GM18511 (cell line): ENCODE data around the gene IGFL1.
A peak's percentile ranks its signal among the peaks of the same experiment; 100 is the strongest.
"Not testable (repeated sequence)": the region's sequence is repeated elsewhere in the genome, so short reads cannot be mapped to it uniquely, and the experiment has no call there.

Source experiments
- ATAC-seq: cut with Tn5 transposase; IDR thresholded peaks from one replicate; pipeline ENCODE4 v1.9.1; 2021; ENCODE audit warnings: mild to moderate bottlenecking, moderate library complexity; ENCODE audit not compliant: unreplicated experiment

The IGFL1 gene

DNA sequence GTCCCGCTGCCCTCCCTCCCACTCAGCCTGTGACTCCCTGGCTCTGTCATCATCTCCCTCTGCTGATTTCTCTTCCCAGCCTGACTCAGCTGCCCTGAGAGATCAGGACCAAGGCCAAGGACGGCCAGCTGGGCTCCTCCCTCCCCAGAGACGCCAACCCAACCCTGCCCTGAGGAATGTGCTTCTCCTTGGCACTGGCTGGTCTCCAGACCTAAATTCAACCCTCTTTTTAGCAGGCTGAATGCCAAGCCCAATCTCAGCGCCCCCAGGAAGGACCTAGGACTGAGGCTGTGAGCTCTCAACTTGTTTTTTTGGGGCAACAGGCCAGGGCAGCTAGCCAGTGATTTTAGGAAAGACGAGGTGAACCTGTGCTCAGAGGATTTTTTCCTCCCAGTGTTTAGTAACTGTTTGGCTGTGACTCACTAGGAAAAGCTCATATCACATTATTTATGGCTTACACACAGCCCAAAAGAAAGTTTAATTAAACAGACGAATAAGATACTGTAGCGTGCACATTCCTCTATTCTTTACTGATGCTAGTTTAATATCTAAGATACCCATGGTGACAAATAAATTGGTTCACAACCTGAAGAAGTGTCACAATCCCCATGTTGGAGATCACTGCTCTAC is 7.4 kb upstream of the IGFL1 start:
- ATAC-seq, result no peak

DNA sequence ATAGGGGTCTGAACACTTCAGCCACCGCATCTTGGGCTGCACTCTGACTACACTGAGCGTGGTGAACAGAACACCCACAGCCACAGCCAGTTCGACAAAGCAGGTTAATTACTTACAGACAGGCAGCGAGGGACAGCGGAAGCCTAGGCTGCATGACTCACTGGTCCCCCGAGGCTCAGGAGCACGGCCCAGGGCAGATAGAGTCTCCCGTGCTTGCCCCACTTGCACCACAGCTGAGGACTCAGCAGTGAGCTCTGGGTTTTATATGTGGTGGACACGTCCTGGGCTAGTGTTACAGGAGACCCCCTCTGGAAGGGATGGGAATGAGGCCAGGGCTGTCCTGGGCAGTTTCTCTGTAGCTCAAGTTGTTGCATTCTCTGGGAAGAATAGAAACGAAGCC is 5.8 kb upstream of the IGFL1 start:
- not testable (repeated sequence) for ATAC-seq

DNA sequence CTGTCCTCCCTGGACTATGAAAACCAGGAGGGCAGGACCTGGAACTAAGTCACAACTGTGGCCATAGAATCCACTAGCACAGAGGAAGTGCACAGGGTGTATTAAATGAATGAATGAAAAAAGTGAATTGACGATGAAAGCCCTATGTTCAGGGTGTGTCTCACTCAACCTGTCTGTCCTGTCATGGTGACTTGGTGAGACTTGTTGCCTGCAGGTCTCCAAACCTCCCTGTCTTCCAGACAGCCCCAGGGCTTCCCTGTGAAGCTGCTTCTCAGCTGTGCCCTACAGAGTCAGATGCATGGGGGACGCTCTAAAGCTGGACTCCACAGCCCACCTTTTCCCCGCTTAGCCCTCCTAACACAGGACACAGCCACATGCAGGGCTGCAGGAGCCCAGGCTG is 4.8 kb upstream of the IGFL1 start:
- no peak for ATAC-seq

DNA sequence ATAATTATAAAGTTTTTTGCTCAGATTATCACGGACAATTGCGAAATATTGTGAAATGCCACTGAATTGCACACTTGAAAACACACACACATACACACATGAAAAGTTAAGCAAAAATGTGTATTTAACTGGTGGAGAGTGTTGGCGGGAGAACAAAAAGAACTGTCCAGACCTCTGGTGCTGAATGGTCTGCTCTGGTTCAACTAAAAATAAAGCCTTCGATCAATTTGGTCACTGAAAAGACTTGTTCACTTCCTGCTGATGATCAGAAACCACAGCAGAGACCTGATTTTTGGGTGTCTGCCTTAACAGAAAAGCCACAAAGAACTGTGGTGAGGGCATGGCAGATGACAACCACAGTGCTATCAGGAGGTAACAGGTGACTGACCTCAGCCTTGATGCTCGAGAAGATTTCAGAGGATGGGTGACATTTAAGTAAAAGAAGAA is 4.0 kb upstream of the IGFL1 start:
- no peak for ATAC-seq

DNA sequence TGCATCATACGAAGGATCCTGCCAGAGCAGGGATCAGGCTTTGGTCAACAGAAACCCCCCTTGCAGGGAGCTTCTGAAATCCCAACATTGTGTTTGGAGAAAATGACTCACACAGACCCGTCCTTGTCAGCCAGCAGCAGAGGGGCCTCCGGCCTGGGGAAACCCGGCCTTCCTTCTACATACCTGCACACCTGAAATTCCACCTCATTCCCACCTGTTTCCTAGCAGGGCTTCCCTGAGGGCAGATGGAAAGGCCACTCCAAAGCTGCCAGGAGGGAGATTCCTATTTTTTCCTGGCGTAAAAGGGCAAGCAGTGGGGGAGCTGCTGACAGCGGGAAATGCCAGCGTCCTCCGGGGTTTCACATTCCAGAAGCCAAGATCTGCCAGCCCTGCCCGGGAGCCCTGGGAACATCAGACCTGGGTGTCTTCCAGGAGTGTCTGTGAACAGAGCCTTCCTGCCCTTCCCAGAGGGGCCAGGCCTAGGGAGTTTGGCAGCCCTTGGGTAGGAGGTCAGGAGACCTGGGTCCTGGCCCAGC is 3.0 kb upstream of the IGFL1 start:
- ATAC-seq, result no peak

DNA sequence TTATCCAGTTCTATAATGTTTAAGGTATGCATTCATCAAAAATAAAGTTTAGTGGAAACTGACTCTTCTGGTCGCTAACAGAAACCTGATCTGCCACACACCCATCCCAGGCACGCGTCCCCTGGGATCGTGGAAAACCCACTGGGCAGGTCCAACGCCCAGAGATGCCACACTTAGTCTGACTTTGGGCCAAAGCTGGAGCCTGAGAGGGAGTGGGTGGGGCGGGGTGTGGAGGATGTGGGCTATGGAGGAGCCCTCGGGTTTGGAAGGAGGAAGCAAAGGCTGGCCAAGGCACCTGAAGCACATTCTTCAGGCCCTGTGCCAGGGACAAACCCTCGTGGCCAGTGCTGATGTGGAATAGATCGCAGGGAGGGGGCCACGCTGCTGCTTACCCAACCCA is 2.5 kb downstream of the IGFL1 start:
- no peak for ATAC-seq

DNA sequence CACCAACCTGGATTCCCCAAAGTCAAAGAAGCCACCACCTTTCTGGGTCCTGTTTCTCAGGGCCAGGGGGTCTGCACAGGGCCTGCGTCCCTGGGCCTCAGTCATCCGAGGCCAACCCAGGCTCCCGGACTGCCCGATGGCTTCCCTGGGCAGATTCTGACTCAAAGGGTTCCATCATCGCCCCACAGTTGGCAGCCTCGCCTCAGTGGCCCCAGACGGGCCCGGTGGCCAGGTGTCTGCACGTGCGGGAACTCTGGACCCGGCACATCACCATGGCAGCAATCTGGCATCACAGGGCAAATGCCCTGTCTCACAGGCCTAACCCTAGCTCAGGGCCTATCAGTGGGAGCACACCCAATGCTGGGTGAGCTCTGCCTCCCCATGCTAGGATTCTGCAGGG is 2.9 kb downstream of the IGFL1 start:
- no peak for ATAC-seq

DNA sequence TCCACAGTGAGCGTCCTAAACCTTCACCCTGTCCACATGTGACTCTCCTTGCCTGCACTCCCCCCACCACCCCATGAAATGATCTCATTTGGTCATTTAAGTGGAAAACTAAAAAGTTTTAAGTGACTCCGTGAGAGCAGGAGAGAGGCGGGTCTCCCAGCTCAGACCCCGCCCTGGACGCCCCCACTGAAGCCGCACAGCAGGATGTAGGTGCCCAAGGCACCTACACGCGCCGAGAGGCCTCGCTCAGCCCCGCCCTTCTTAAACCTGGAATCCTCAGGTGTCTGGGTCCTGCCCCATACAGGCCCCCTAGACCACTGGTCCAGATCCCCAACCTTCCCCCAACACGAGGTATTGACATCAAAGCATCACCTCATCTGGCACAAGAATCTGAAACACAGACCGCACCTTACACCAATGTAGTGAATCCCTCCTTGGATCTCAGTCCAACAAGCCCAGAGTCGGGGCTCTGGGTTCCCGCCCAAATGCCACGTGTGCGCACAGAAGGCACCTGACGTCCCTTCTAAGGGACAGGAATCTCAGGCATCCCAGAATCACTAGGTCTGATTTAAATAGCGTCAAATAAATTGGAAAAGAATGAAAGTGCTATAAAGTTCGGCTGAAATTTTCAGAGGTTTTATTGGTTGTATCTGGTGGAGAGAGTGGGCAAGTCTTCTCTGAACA is 3.5 kb downstream of the IGFL1 start:
- ATAC-seq, result no peak

DNA sequence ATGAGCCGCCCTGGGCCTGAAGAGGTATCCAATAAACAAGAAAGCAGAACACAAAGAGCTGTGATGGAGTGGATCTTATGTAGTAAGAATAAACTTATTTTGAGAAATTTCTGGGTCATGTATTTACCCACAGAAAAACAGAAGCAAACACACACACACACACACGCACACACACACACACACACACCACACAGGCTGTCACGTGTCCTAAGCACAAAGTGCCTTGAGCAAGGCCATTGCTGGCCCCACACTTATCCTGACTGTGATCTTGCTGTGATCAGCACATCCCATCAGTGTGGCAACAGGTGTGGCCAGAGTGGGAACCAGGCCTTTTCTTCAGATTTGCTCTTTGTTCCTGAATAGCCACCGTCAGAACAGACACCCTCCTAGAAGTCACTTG is 4.3 kb downstream of the IGFL1 start:
- not testable (repeated sequence) for ATAC-seq

DNA sequence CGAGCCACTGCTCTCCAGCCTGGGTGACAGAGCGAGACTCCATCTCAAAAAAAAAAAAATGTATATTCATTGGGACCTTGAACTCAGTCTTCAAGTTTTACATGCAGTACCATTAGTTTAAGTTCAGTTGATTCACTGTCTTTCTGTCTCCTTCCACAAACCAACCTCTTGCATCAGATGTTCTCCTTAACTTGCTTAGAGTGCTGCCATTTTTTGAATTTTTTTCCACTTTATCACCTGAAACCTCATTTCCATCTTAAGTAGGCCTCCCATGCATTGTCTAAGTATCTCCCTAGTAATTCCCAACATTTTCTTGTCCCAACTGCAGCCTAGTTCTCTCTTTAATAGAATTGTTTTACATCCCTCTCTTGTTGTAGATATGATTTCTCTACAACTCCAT is 8.6 kb downstream of the IGFL1 start:
- not testable (repeated sequence) for ATAC-seq

DNA sequence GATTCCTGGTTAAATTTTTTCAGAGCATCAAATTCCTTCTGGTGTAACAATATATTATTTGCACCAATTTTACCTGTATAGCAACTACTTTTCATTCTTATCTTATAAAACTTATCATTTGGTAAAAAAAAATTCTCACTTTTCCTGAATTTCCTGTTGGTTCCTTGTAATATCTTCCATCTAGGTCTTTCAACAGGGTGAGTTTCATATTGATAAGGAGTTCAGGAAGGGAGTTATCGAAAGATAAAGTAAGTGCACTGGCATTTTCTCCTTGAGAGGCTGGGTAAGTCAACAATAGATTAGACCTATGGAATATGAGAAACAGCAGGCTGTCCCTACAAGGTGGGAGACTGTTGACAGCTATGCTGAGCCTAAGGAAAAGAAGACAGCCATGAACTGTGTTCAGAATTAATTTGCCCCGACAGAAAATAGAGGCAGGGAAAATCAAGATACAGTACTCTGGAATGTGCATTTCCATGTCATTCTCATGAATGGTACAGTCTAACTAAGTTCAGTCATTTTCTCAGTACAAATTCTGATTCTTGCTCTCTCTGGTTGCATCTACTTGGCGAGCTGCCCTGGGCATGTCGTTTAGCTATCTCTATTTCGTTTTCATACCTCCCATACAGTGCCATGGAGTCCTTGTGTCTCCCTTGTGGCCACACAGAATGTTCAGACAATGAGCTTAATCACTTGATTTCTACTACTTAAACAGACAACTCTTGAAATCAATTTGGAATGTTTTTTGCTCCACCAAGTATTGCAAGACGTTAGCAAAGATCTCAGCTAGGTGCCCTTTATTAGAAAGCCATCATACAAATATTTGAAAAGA is 9.9 kb downstream of the IGFL1 start:
- ATAC-seq, result no peak

DNA sequence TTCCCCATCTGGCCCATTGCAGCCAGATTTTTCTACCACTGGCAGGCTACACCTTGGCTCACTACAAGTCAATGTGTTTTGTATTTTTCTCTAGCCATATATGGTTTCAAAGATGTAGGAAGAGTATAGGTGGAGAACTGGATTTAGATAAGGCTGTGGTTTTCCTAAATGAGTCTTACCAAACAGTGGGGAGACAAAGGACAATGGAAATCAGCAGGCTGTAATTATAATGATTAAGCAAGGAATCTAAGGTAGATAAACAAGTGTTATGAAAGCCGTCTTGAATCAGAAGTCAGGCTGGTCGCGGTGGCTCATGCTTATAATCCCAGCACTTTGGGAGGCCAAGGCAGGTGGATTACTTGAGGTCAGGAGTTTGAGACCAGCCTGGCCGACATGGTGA is 11.2 kb downstream of the IGFL1 start:
- no peak for ATAC-seq

DNA sequence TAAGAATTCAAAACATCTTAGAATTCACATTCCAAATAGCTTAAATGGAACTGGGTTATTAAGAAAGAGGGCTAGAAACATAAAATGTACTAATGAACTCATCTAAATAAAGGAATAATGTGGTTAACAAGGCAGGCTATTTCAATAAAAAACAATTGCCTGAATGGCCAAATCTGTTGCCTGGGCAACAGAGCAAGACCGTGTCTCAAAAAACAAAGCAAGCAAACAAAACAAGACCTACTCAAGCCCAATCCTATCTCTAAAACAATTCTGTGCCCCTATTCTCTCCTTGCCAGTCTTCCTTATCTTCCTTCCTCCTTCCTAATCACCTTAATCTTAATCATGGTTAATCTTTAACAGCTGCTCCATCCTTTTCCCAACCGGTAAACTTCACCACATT is 12.1 kb downstream of the IGFL1 start:
- ATAC-seq, result no peak

DNA sequence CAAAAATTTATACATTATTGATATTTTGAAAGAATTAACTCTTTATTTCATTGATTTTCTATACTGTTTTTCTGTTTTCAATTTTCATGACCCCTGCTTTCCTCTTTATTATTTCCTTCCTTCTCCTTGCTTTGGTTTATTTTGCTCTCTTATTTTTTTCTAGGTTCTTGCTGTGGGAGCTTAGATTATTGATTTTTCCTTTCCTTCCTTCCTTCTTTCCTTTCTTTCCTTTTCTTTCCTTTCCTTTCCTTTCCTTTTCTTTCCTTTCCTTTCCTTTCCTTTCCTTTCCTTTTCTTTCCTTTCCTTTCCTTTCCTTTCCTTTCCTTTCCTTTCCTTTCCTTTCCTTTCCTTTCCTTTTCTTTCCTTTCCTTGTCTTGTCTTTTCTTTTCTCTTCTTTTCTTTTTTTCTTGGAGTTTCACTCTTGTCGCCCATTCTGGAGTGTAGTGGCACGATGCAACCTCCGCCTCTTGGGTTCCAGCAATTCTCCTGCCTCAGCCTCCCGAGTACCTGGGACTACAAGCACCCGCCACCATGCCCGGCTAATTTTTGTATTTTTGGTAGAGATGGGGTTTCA is 13.6 kb downstream of the IGFL1 start:
- ATAC-seq, result not testable (repeated sequence)

DNA sequence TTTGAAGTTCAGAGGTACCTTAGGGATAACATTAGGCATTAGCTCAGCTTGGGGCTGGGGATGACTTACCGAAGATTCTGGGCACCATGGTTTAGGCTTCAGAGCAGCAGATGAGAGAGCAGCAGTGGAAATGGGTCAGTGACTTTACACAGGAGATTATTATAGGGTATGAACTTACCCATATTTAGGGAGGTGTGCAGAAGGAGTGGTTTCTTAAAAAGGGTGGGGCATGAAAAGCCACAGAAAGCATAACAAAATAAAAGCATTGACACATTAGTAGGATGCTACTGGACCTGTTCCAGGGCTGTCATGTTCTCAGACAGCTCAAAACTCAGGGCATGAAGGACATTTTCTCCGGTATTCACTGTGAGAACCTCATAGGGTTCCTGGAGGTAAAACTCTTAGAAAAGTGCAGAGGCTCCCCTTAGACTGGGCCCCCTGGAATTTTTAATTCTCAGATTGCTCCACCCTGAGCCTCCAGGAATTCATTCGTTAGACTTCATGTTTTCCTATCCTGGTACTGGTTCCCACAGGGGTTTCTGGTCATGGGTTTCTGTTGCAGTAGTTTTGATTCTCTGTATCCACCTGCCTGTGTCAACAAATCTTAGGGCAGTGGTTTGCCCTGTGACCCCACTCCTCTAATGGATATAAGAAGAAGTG is 20.7 kb downstream of the IGFL1 start:
- no peak for ATAC-seq

DNA sequence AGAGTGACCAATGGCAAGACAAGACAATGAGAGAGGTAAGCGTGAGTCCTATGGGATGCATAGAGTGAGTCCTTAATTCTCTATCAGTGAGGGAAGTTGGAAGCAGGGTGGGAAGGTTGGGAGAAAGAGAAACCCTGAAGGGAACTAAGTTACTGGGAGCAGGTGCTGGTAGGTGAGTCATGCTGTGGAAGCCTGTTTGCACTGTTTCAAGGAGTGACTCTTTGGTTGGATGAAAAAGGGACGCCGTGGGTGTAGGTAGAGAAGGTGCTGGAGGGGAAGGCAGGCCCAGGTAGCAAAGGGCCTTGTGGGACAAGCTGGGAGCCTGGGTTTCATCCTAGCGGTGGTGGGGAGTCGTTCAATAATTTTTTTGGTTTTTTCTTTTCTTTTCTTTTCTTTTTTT is 21.9 kb downstream of the IGFL1 start:
- ATAC-seq, result no peak

DNA sequence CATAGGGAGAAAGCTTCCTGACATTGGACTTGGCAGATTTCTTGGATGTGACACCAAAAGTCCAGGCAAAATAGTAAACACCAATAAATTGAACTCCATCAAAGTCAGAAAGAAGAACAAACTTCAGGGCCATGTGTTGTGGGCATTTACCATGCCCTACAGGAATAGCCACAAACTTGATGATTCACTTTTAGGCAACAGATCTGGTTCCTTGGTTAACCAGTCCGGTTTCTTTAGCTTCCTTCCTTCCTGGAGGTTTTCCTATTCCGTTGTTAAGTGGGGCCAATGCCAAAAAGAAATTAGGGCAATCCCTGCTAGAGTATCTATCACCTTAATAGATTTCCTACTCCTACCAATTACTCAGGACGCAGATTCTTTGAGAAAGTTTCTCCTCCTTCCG is 25.2 kb downstream of the IGFL1 start:
- no peak for ATAC-seq

DNA sequence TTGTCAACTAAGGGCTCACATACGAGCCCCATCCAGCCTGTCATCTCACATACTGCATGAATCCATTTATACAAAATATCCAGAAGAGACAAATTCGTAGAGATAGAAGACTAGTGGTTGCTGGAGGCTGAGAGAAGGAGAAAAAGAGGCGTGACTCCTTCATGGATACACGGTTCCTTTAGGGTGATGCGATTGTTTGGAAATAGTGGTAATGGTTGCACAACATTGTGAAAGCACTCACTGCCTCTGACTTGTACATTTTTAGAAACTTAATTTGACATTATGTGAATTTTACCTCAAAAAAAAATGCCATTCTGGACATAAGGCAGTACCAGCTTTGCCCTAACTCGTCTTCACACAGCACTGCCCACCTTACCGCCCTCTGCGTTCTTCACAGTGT is 27.3 kb downstream of the IGFL1 start:
- ATAC-seq, result no peak

DNA sequence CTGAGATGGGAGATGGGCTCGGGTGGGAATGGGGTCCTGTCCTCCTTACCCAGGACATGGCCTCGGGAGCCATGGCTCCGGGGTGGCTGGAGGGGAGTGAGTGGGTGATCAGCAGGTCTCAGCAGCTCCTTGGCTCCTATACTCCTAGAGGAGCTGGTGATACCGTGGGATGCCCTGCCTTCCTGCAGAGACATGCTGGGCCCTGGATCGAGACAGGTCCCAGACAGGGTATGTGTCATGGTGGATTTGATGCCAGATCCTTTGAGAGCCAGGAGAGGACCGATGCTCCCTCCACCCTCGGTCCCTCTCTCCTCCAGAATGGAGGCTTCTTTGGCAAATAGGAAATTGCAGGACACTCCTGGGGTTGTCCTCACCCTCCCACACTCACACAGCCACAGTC is 32.0 kb downstream of the IGFL1 start:
- ATAC-seq, result not testable (repeated sequence)

DNA sequence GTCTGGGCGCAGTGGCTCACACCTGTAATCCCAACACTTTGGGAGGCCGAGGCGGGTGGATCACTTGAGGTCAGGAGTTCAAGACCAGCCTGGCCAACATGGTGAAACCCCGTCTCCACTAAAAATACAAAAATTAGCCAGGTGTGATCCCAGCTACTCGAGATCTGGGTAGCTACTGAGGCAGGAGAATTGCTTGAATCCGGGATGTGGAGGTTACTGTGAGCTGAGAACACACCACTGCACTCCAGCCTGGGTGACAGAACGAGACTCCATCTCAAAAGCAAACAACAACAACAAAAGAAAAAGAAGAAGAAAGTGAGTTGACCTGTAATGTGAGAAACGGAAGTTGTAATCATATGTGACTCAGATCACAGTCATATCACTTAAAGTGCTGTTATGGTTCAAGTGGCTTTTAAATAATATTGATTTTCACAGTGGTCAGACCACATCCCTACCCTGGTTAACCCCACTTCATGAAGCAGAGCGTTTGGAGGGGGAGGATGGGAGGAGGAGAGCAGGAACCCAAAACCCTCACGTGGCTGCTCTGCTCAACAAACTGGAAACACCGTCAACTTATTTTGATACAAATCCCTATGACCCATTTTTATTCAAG is 33.2 kb downstream of the IGFL1 start:
- ATAC-seq, result peak; percentile 74
